IMR-90 (cell line): ENCODE measurements around the gene RAD17.

Experiments
- BHLHE40 ChIP-seq: fragments of 150-350 bp; IDR thresholded peaks from 2 replicates; pipeline ENCODE4 v1.6.1; 2016; ENCODE audit warnings: mild to moderate bottlenecking, low read depth, low read length
- CTCF ChIP-seq: conservative IDR thresholded peaks from 2 replicates; pipeline ENCODE4 v1.5.1; 2012; ENCODE audit warnings: mild to moderate bottlenecking, low read depth, low read length, improper control_type of control experiment
- POLR2A ChIP-seq: IDR thresholded peaks from 2 replicates; pipeline ENCODE4 v1.6.1; 2012; ENCODE audit warnings: mild to moderate bottlenecking, low read depth, low read length
- RFX5 ChIP-seq: IDR thresholded peaks from 2 replicates; pipeline ENCODE4 v1.8.0; 2012; ENCODE audit warnings: low read depth, mild to moderate bottlenecking, low read length, moderate library complexity

GRCh38 chr5:69335341-69335935, 34.2 kb upstream of the RAD17 start:
- no peak for TF ChIP-seq CTCF
- no peak for TF ChIP-seq RFX5
- no peak for TF ChIP-seq POLR2A
- no peak for TF ChIP-seq BHLHE40
